Measurements from ENCODE around the gene LAYN. TPM values are rescaled to one million over a fixed set of nuclear protein-coding genes. Genes with fewer than 3 reads are reported as not detected.

Gene LAYN
- total RNA-seq, 1 donor from 2014 or later, result 7.5 TPM

GRCh38 chr11:111573821-111574249, 33.3 kb downstream of the LAYN start:
- Mint-ChIP-seq H3K4me3 (no peak overlapping the region), H3K27ac (no peak overlapping the region), H3K36me3 (ENCODE audit: low read depth) (no peaks in the 10 kb centered on the region)

GRCh38 chr11:111574373-111575225, 34.1 kb downstream of the LAYN start:
- H3K4me1 Mint-ChIP-seq (ENCODE audit: low read depth), result no peaks in the 10 kb centered on the region
- DNase-seq (ENCODE audit: low spot score), result no peak
- no peak overlapping the region for H3K27ac Mint-ChIP-seq
- H3K27me3 Mint-ChIP-seq (ENCODE audit: insufficient read depth), result peaks cover 4% of the 10 kb centered on the region
- intact Hi-C loops (cut with micrococcal nuclease), result no loop called here
- H3K4me3 Mint-ChIP-seq, result no peak overlapping the region
- no peaks in the 10 kb centered on the region for H3K9me3 Mint-ChIP-seq
- H3K36me3 Mint-ChIP-seq (ENCODE audit: low read depth), result no peaks in the 10 kb centered on the region

More at GRCh38 chr11:111573821-111574249, 33.3 kb downstream of the LAYN start:
- Mint-ChIP-seq H3K4me1 (ENCODE audit: low read depth) (no peaks in the 10 kb centered on the region), H3K27me3 (ENCODE audit: insufficient read depth) (peaks cover 4% of the 10 kb centered on the region), H3K9me3 (no peaks in the 10 kb centered on the region)
- intact Hi-C loops (cut with micrococcal nuclease), result no loop called here
- DNase-seq (ENCODE audit: low spot score), result no peak

- DNase-seq (ENCODE audit: low spot score), result no peak
- no peaks in the 10 kb centered on the region for H3K36me3 Mint-ChIP-seq (ENCODE audit: low read depth)
- H3K4me3 Mint-ChIP-seq, result no peak overlapping the region
- no peak overlapping the region for H3K27ac Mint-ChIP-seq
- intact Hi-C loops (cut with micrococcal nuclease), result no loop called here
- H3K27me3 Mint-ChIP-seq (ENCODE audit: insufficient read depth), result peaks cover 3% of the 10 kb centered on the region
- H3K4me1 Mint-ChIP-seq (ENCODE audit: low read depth), result no peaks in the 10 kb centered on the region
- H3K9me3 Mint-ChIP-seq, result no peaks in the 10 kb centered on the region
Observed at GRCh38 chr11:111575740-111576139, 35.2 kb downstream of the LAYN start.

- Mint-ChIP-seq H3K36me3 (ENCODE audit: low read depth) (no peaks in the 10 kb centered on the region), H3K27me3 (ENCODE audit: insufficient read depth) (peaks cover 2% of the 10 kb centered on the region), H3K9me3 (no peaks in the 10 kb centered on the region), H3K4me1 (ENCODE audit: low read depth) (no peaks in the 10 kb centered on the region), H3K27ac (no peak overlapping the region), H3K4me3 (no peak overlapping the region)
- intact Hi-C loops (cut with micrococcal nuclease), result no loop called here
- DNase-seq (ENCODE audit: low spot score), result no peak
Observed at GRCh38 chr11:111577821-111578220, 37.3 kb downstream of the LAYN start.

GRCh38 chr11:111581341-111581740, 40.8 kb downstream of the LAYN start:
- H3K27ac Mint-ChIP-seq, result no peak overlapping the region
- no peaks in the 10 kb centered on the region for H3K36me3 Mint-ChIP-seq (ENCODE audit: low read depth)
- DNase-seq (ENCODE audit: low spot score), result no peak
- no peak overlapping the region for H3K4me3 Mint-ChIP-seq
- no peaks in the 10 kb centered on the region for H3K4me1 Mint-ChIP-seq (ENCODE audit: low read depth)
- no peaks in the 10 kb centered on the region for H3K9me3 Mint-ChIP-seq
- intact Hi-C loops (cut with micrococcal nuclease), result no loop called here
- H3K27me3 Mint-ChIP-seq (ENCODE audit: insufficient read depth), result no peaks in the 10 kb centered on the region

GRCh38 chr11:111582163-111582562, 41.6 kb downstream of the LAYN start:
- intact Hi-C loops (cut with micrococcal nuclease), result no loop called here
- Mint-ChIP-seq H3K4me3 (no peak overlapping the region), H3K27me3 (ENCODE audit: insufficient read depth) (no peaks in the 10 kb centered on the region), H3K9me3 (no peaks in the 10 kb centered on the region), H3K4me1 (ENCODE audit: low read depth) (no peaks in the 10 kb centered on the region), H3K27ac (no peak overlapping the region), H3K36me3 (ENCODE audit: low read depth) (no peaks in the 10 kb centered on the region)
- DNase-seq (ENCODE audit: low spot score), result no peak

GRCh38 chr11:111582881-111583280, 42.4 kb downstream of the LAYN start:
- no peak overlapping the region for H3K27ac Mint-ChIP-seq
- no peak overlapping the region for H3K4me3 Mint-ChIP-seq
- intact Hi-C loops (cut with micrococcal nuclease), result no loop called here

GRCh38 chr11:111585371-111585770, 44.9 kb downstream of the LAYN start:
- no peak for DNase-seq (ENCODE audit: low spot score)
- H3K4me1 Mint-ChIP-seq (ENCODE audit: low read depth), result no peaks in the 10 kb centered on the region
- H3K27ac Mint-ChIP-seq, result no peak overlapping the region
- peaks cover 6% of the 10 kb centered on the region for H3K27me3 Mint-ChIP-seq (ENCODE audit: insufficient read depth)
- intact Hi-C loops (cut with micrococcal nuclease), result no loop called here
- no peak overlapping the region for H3K4me3 Mint-ChIP-seq
- H3K9me3 Mint-ChIP-seq, result no peaks in the 10 kb centered on the region
- H3K36me3 Mint-ChIP-seq (ENCODE audit: low read depth), result no peaks in the 10 kb centered on the region

More at GRCh38 chr11:111582881-111583280, 42.4 kb downstream of the LAYN start:
- DNase-seq (ENCODE audit: low spot score), result no peak
- H3K9me3 Mint-ChIP-seq, result no peaks in the 10 kb centered on the region
- H3K36me3 Mint-ChIP-seq (ENCODE audit: low read depth), result no peaks in the 10 kb centered on the region
- no peaks in the 10 kb centered on the region for H3K27me3 Mint-ChIP-seq (ENCODE audit: insufficient read depth)
- no peaks in the 10 kb centered on the region for H3K4me1 Mint-ChIP-seq (ENCODE audit: low read depth)

- intact Hi-C loops (cut with micrococcal nuclease), result loop anchor here (1.0 kb wide), 4 partner anchors 16 to 255 kb away; partner anchors contain the start of gene SIK2
- no peak overlapping the region for H3K27ac Mint-ChIP-seq
- peaks cover 6% of the 10 kb centered on the region for H3K27me3 Mint-ChIP-seq (ENCODE audit: insufficient read depth)
- no peaks in the 10 kb centered on the region for H3K9me3 Mint-ChIP-seq
- H3K4me3 Mint-ChIP-seq, result no peak overlapping the region
- no peak for DNase-seq (ENCODE audit: low spot score)
- H3K36me3 Mint-ChIP-seq (ENCODE audit: low read depth), result no peaks in the 10 kb centered on the region
- no peaks in the 10 kb centered on the region for H3K4me1 Mint-ChIP-seq (ENCODE audit: low read depth)
Observed at GRCh38 chr11:111586388-111586831, 45.9 kb downstream of the LAYN start.

- DNase-seq (ENCODE audit: low spot score), result no peak
- no peaks in the 10 kb centered on the region for H3K36me3 Mint-ChIP-seq (ENCODE audit: low read depth)
- no peak overlapping the region for H3K4me3 Mint-ChIP-seq
- no peaks in the 10 kb centered on the region for H3K4me1 Mint-ChIP-seq (ENCODE audit: low read depth)
- no peaks in the 10 kb centered on the region for H3K9me3 Mint-ChIP-seq
- no peak overlapping the region for H3K27ac Mint-ChIP-seq
- intact Hi-C loops (cut with micrococcal nuclease), result no loop called here
- peaks cover 6% of the 10 kb centered on the region for H3K27me3 Mint-ChIP-seq (ENCODE audit: insufficient read depth)
Observed at GRCh38 chr11:111589114-111589513, 48.6 kb downstream of the LAYN start.

GRCh38 chr11:111589886-111590499, 49.5 kb downstream of the LAYN start:
- intact Hi-C loops (cut with micrococcal nuclease), result no loop called here
- Mint-ChIP-seq H3K4me3 (no peak overlapping the region), H3K27me3 (ENCODE audit: insufficient read depth) (peaks cover 6% of the 10 kb centered on the region), H3K27ac (no peak overlapping the region), H3K4me1 (ENCODE audit: low read depth) (no peaks in the 10 kb centered on the region), H3K9me3 (no peaks in the 10 kb centered on the region), H3K36me3 (ENCODE audit: low read depth) (no peaks in the 10 kb centered on the region)
- DNase-seq (ENCODE audit: low spot score), result no peak

GRCh38 chr11:111591187-111591960, 50.9 kb downstream of the LAYN start:
- Mint-ChIP-seq H3K36me3 (ENCODE audit: low read depth) (no peaks in the 10 kb centered on the region), H3K4me3 (no peak overlapping the region), H3K27me3 (ENCODE audit: insufficient read depth) (peaks cover 14% of the 10 kb centered on the region), H3K4me1 (ENCODE audit: low read depth) (no peaks in the 10 kb centered on the region), H3K27ac (no peak overlapping the region), H3K9me3 (no peaks in the 10 kb centered on the region)
- intact Hi-C loops (cut with micrococcal nuclease), result no loop called here
- DNase-seq (ENCODE audit: low spot score), result no peak

- Mint-ChIP-seq H3K27me3 (ENCODE audit: insufficient read depth) (peaks cover 15% of the 10 kb centered on the region), H3K4me3 (no peak overlapping the region), H3K27ac (no peak overlapping the region), H3K9me3 (no peaks in the 10 kb centered on the region), H3K4me1 (ENCODE audit: low read depth) (no peaks in the 10 kb centered on the region), H3K36me3 (ENCODE audit: low read depth) (no peaks in the 10 kb centered on the region)
- intact Hi-C loops (cut with micrococcal nuclease), result no loop called here
- DNase-seq (ENCODE audit: low spot score), result no peak
Observed at GRCh38 chr11:111592491-111592890, 52.0 kb downstream of the LAYN start.

Measured in activated T-helper 1 cell treated with anti-CD3 and anti-CD28 coated beads, Interleukin-12 subunit alpha, Interleukin-12 subunit beta, Interleukin-2, Interleukin-4 antibody, amounts not matched to agents 30 ng/mL and 10 ng/mL and 1 ng/mL, durations not matched to agents 14 hours and 24 hours and 36 hours (primary cell).